Activated naive CD8-positive, alpha-beta T cell treated with anti-CD3 and anti-CD28 coated beads, Interleukin-2, amount 50 U/mL, for 24 hours (primary cell): Measurements from ENCODE around the gene KRTAP12-1.
"Not testable (repeated sequence)": the region's sequence is repeated elsewhere in the genome, so short reads cannot be mapped to it uniquely, and the experiment has no call there.

Experiments used
- ATAC-seq: fragments of 150-1000 bp; cut with Tn5 transposase; one replicate; pipeline ENCODE4 v1.10.0; 2021
- DNase-seq: peaks from one replicate; pipeline ENCODE4 v3.0.0; 2021
- H3K27ac Mint-ChIP-seq: one replicate; pipeline ENCODE4 v1.8.0; 2021; ENCODE audit warnings: mild to moderate bottlenecking, mixed read lengths
- H3K27me3 Mint-ChIP-seq: one replicate; pipeline ENCODE4 v1.8.0; 2021; ENCODE audit warnings: mixed read lengths
- H3K36me3 Mint-ChIP-seq: one replicate; pipeline ENCODE4 v1.8.0; 2021; ENCODE audit warnings: low read depth, mixed read lengths
- H3K4me1 Mint-ChIP-seq: one replicate; pipeline ENCODE4 v1.8.0; 2021; ENCODE audit warnings: mixed read lengths
- H3K4me3 Mint-ChIP-seq: one replicate; pipeline ENCODE4 v1.8.0; 2021; ENCODE audit warnings: mild to moderate bottlenecking, moderate library complexity, mixed read lengths
- H3K9me3 Mint-ChIP-seq: one replicate; pipeline ENCODE4 v1.8.0; 2021; ENCODE audit warnings: mixed read lengths

Gene KRTAP12-1

DNA sequence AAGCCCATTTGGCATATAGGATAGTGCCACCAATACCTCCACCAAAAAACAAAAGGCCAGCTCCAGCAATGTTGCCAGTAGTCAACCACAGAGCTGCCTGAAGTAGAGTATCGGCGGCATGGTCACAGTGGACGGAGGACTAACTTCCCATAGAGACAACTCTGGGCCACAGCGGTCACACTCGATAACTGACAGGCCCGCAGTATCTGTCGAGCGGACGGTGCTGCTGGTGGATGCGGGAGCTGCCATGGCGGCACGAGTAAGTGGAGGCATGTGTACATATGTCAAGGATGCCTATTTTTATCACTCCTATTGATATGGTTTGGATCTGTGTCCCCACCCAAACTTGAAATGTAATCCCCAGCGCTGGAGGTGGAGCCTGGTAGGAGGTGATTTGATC lies 4.1 kb downstream of the KRTAP12-1 start:
- DNase-seq (no peak), ATAC-seq (no peak)
- Mint-ChIP-seq H3K4me1 (no peaks in the 10 kb centered on the region), H3K27ac (no peak overlapping the region), H3K36me3 (peaks cover under 1% of the 10 kb centered on the region), H3K4me3 (no peak overlapping the region), H3K27me3 (no peaks in the 10 kb centered on the region), H3K9me3 (peaks cover 10% of the 10 kb centered on the region)

DNA sequence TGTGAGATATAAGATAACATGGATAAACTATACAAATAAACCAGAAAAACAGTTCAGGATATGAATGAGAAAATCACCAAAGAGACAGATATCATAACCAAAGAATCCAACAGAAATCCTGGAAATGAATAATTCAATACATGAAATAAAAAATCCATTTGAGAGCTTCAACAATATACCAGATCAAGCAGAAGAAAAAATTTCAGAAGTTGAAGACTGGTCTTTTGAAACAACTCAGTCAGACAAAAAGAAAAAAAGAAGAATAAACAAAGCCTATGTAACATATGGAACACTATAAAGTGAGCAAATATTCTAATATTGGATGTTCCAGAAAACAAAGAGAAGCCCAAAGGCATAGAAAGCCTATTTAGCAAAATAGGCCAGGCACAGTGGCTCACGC lies 10.1 kb downstream of the KRTAP12-1 start:
- H3K27me3 Mint-ChIP-seq, result peaks cover 2% of the 10 kb centered on the region
- DNase-seq, result no peak
- H3K27ac Mint-ChIP-seq, result no peak overlapping the region
- peaks cover 3% of the 10 kb centered on the region for H3K4me1 Mint-ChIP-seq
- H3K9me3 Mint-ChIP-seq, result peaks cover 26% of the 10 kb centered on the region
- H3K4me3 Mint-ChIP-seq, result no peak overlapping the region
- no peak for ATAC-seq
- peaks cover 5% of the 10 kb centered on the region for H3K36me3 Mint-ChIP-seq

DNA sequence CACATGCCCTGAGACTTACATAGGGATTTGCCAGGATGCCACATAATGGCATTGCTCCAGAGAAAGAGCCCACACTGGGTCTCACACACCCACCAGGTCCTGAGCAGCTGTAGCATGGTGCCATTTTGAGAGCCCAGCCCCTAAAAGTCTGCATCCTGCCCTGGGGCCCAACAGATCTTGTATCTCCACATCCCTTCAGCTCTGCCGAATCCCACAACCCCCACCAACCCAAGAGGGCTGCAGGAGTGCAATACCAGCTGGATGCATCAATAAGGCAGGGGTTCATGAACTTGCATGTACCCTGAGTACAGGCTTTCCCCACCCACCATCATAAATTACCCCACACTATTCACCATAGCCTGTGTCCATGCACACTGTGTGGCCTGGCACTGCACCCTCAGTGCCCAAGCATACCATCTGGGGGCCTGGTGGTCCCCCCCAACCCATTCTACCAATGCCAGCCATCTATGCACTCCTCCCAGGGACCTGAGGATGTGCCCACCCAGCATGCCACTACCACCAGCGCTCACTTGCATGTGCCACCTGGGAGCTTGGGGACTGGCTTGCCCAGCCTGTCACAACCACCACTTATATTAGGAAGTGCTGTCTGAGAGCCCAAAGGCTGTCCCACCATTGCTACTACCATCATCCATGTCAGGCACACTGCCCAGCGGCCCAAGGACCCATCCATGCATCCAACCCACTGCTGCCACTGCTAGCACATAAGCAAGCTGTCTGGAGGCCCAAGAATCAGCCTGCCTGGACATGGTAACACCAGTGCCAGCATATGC lies 11.1 kb downstream of the KRTAP12-1 start:
- no peak for DNase-seq
- Mint-ChIP-seq H3K9me3 (peaks cover 26% of the 10 kb centered on the region), H3K27me3 (peaks cover 2% of the 10 kb centered on the region), H3K4me3 (no peak overlapping the region), H3K27ac (no peak overlapping the region), H3K36me3 (peaks cover 5% of the 10 kb centered on the region), H3K4me1 (peaks cover 3% of the 10 kb centered on the region)
- no peak for ATAC-seq

DNA sequence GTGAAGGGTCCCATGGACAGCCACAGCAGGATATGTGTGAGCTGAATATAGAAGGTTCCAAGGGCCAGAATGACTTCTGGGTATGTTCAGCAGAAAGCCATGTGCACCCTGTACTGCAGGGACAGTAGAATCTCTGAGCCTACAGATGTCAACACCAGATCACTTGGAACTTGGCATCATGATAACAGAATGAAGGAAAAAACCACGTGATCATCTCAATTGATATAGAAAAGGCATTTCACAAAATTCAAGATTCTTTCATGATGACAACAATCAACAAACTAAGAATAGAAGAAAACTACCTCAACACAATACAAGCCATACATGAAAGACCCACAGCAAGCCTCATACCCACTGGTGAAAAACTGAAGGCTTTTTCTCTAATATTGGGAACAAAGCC lies 14.4 kb downstream of the KRTAP12-1 start:
- ATAC-seq (no peak), DNase-seq (no peak)
- Mint-ChIP-seq H3K4me3 (no peak overlapping the region), H3K36me3 (peaks cover 2% of the 10 kb centered on the region), H3K27me3 (peaks cover 2% of the 10 kb centered on the region), H3K27ac (no peak overlapping the region), H3K4me1 (peaks cover 3% of the 10 kb centered on the region), H3K9me3 (peaks cover 17% of the 10 kb centered on the region)

DNA sequence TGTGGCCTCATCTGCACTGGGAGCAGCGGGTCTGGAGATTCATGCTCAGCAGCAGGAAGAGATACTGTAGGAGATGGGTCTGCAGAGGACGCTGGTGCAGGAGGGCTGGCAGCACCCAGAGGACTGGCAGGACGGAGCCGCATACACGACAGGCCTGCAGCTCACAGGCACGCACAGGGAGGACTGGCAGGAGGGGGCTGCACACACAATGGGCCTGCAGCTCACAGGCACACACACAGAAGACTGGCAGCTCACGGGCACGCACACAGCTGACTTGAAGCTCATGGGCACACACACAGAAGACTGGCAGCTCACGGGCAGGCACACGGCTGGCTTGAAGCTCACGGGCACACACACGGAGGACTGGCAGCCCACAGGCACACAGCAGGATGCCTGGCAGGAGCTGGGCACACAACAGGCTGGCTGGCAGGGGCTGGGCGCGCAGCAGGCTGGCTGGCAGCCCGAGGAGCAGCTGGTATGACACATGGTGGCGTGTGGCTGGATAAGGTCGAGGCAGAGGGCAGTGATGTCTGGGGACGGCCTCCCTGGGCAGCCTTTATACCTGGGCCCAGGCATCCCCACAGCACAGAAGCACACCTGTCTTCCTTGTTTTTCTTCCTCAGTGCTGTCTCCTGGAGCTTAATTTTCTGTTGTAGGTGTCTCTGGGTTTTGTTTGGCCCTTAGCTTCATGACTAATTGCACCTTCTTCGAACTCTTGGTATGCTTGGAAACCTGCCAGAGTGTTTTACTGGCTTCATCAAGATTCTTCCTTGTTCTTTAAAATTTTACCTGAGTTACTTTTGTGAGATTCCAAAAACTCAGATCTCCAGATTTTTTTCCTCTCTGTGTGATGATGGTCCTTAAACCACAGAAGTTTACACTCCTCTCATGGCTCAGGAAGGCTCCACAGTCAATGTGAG lies 15.3 kb downstream of the KRTAP12-1 start, which contains the start of gene KRTAP12-2:
Gene KRTAP12-2 (minus strand): TSS at position 527 of the 920 bp plus-strand sequence. CDS start 41 bp downstream, at position 486.
- peaks cover 2% of the 10 kb centered on the region for H3K27me3 Mint-ChIP-seq
- peaks cover 3% of the 10 kb centered on the region for H3K4me1 Mint-ChIP-seq
- peaks cover 25% of the 10 kb centered on the region for H3K9me3 Mint-ChIP-seq
- DNase-seq (no peak), ATAC-seq (no peak)
- no peak within 1 kb of the TSS for H3K27ac Mint-ChIP-seq
- no peaks in the 10 kb centered on the region for H3K36me3 Mint-ChIP-seq
- H3K4me3 Mint-ChIP-seq, result no peak within 1 kb of the TSS

DNA sequence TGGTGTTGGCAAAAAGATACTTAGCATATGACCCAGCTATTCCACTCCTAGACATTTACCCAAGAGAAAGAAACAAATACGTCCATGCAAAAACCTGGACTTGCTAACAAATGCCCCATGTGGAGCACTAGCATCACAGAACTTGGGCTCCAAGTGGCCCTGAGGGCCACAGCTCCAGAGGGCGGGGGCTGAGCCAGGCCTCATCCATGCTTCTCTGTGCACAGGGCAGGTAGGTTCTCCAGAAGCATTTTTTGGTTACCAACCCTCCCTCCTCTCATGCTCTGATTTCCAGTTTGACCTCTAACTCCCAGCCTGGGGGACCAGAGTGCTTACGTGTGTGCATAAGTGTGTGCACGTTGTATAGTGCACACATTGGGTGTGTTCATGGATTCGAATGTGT lies 17.3 kb downstream of the KRTAP12-1 start:
- peaks cover 28% of the 10 kb centered on the region for H3K9me3 Mint-ChIP-seq
- H3K4me1 Mint-ChIP-seq, result peaks cover 2% of the 10 kb centered on the region
- H3K36me3 Mint-ChIP-seq, result no peaks in the 10 kb centered on the region
- DNase-seq (no peak), ATAC-seq (no peak)
- no peak overlapping the region for H3K27ac Mint-ChIP-seq
- H3K27me3 Mint-ChIP-seq, result peaks cover 2% of the 10 kb centered on the region
- no peak overlapping the region for H3K4me3 Mint-ChIP-seq

DNA sequence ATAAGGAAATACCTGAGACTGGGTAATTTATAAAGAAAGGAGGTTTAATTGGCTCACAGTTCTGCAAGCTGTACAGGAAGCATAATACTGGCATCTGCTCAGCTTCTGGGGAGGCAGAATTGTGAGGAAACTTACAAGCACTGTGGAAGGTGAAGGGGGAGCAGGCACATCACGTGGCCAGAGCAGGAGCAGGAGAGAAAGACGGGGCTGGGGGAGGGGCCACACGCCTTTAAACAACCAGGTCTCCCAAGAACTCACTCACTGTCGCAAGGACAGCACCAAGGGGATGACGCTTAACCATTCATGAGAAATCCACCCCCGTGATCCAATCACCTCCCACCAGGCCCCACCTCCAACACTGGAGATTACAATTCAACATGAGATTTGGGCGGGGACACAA lies 20.4 kb downstream of the KRTAP12-1 start:
- not testable (repeated sequence) for H3K4me3 Mint-ChIP-seq, H3K36me3 Mint-ChIP-seq, ATAC-seq, H3K27ac Mint-ChIP-seq, H3K27me3 Mint-ChIP-seq, DNase-seq
- H3K9me3 Mint-ChIP-seq, result peaks cover 24% of the 10 kb centered on the region
- peaks cover 33% of the 10 kb centered on the region for H3K4me1 Mint-ChIP-seq

DNA sequence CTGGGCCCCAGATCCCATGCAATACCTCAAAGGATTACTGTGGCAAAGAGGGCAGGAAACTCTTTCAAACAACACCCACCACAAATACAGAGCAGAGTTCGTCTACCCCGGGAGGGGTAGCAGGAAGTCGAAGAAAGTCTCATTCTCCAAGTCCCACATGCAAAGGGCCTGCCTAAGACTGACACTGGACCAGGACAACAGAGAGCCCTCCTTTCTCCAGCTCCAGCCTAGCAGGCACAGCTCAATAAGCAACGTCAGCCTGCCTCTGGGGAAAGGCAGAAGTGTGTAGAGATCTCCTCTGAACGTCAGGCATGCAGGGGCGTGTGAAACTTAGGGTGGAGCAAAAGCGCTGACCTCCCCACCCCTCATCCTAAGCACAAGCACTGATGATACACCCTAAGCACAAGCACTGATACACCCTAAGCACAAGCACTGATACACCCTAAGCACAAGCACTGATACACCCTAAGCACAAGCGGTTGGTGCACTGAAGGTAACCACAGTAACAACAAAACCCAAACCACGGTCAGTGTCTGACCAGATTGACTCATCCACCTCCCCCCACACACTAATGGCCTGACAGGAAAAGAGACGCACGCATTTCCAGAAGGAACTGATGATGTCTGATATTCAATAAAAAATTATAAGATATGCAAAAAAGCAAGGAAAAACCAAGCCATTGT lies 22.9 kb downstream of the KRTAP12-1 start:
- H3K4me3 Mint-ChIP-seq, result no peak overlapping the region
- ATAC-seq (no peak), DNase-seq (no peak)
- peaks cover 6% of the 10 kb centered on the region for H3K36me3 Mint-ChIP-seq
- peaks cover 32% of the 10 kb centered on the region for H3K9me3 Mint-ChIP-seq
- H3K27ac Mint-ChIP-seq, result peak overlapping the region; percentile 72
- H3K4me1 Mint-ChIP-seq, result peaks cover 48% of the 10 kb centered on the region
- H3K27me3 Mint-ChIP-seq, result no peaks in the 10 kb centered on the region

DNA sequence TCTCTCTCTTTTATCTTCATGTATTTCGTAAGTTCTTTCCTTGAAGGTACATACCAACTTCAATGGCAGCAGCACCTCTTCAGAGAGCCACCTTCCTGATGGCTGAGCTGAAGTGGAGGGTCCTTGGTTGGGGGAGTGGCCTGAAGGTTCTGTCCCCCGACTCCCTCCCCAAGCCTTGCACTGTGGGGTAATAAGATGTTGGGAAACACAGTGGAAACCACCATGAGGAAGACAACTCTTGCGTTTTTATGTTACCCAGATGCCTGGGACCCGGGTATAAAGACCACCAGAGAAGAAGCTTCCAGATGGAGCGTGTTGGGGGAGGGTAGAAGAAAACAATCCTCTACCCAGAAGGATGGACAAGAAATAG lies 23.4 kb downstream of the KRTAP12-1 start:
- Mint-ChIP-seq H3K4me1 (peaks cover 53% of the 10 kb centered on the region), H3K4me3 (peak overlapping the region; percentile 62), H3K36me3 (peaks cover 6% of the 10 kb centered on the region), H3K27ac (peak overlapping the region; percentile 72), H3K27me3 (no peaks in the 10 kb centered on the region), H3K9me3 (peaks cover 32% of the 10 kb centered on the region)
- ATAC-seq (no peak), DNase-seq (no peak)

DNA sequence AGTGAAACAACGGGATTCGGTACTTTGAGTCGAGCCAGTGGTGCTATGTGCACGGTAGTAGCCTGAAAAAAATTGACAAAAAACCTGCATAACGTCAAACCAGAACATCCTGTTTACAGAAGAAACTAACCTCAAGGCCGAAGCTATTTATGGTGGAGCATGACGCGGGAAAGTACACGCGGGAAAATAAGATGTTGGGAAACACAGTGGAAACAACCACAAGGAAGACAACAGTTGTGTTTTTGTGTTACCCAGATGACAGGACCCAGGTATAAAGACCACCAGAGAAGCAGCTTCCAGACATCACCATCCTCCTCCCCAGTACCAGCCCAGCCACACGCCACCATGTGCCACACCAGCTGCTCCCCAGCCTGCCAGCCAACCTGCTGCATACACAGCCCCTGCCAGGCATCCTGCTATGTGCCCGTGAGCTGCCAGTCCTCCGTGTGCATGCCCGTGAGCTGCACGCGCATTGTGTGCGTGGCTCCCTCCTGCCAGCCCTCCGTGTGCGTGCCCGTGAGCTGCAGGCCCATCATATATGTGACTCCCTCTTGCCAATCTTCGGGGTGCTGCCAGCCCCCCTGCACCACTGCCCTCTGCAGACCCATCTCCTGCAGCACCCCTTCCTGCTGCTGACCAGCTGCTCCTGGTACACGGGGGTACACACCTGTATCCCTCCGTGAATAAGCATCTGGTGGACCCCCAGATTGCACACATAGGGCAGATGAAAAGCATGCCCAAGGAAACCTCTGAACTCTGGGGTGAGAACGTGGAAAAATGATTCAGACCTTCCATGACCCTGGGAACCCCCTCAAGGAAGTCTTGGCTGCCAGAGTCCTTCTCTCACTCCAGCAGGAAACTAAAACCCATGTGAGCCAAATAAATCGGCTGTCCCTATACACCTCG lies 24.1 kb downstream of the KRTAP12-1 start, which contains the start of gene KRTAP12-3:
Gene KRTAP12-3 (plus strand): TSS at position 298 of the 906 bp plus-strand sequence. CDS start 48 bp downstream, at position 346.
- ATAC-seq (peak; percentile 38), DNase-seq (no peak)
- Mint-ChIP-seq H3K4me3 (peak within 1 kb of the TSS; percentile 62), H3K27me3 (no peaks in the 10 kb centered on the region), H3K36me3 (peaks cover 6% of the 10 kb centered on the region), H3K27ac (peak within 1 kb of the TSS; percentile 72), H3K4me1 (peaks cover 54% of the 10 kb centered on the region), H3K9me3 (peaks cover 31% of the 10 kb centered on the region)

DNA sequence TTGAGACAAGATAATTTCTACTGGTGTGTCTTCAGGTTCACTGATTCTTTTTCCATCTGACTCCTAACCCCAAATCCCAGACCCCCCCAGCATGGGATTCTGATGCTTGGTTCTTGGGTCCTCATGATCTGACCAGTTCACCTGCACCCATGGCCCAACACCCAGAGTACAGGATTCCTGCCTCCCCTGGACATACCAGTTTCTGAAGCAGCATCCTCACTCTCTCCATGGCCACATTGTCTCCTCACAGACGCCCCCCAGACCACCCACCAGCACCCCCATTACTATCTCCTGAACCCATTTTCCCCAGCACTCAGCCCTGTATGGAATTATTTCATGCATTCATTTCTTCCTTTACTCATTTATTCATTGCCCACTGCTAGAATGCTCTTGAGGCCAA lies 25.1 kb downstream of the KRTAP12-1 start:
- Mint-ChIP-seq H3K36me3 (peaks cover 6% of the 10 kb centered on the region), H3K4me1 (peaks cover 54% of the 10 kb centered on the region), H3K9me3 (peaks cover 23% of the 10 kb centered on the region), H3K27me3 (no peaks in the 10 kb centered on the region), H3K27ac (no peak overlapping the region), H3K4me3 (no peak overlapping the region)
- no peak for DNase-seq
- ATAC-seq, result no peak

DNA sequence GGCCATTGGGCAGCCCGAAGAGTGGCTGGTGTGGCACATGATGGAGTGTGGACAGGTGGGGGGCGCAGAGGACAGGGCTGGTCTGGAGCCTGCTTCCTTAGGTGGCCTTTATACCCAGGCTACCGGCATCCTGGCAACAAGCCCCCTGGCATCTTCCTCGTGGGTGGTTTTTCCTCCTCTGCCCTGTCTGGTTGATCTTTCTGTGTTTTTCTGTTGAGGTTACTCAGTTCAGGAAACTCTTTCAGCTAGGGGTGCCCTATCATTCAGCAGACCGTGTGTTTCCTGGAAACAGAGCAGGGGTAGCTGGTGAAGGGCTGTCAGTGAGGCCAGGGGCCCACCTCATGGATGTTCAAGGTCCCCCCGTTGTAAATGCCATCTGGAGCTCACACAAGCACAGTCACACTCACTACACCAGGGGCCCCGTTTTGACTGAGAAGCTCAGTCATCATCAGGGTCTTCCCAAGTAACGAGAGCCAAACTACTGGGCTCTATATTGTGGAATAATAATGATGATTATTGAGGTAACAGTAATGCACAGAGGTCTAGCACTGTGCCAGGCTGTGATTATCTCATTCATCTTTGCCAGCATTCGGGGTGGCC lies 27.3 kb downstream of the KRTAP12-1 start, which contains the start of gene KRTAP12-4:
Gene KRTAP12-4 (minus strand): TSS at position 84 of the 600 bp plus-strand sequence. CDS start 45 bp downstream, at position 39.
- Mint-ChIP-seq H3K27me3 (no peaks in the 10 kb centered on the region), H3K27ac (no peak within 1 kb of the TSS), H3K4me1 (peaks cover 53% of the 10 kb centered on the region), H3K36me3 (peaks cover 6% of the 10 kb centered on the region), H3K4me3 (no peak within 1 kb of the TSS), H3K9me3 (peaks cover 17% of the 10 kb centered on the region)
- no peak for ATAC-seq
- no peak for DNase-seq
